Superior temporal gyrus (tissue), 1 donor: Measurements from ENCODE around the gene CDC42EP3.

Source experiments
- DNase-seq: peaks from one replicate; pipeline ENCODE4 v3.0.0-alpha.2; 2016; ENCODE audit errors: extremely low spot score

CDC42EP3 gene

GRCh38 chr2:37636381-37637066 is 34.9 kb downstream of the CDC42EP3 start:
- DNase-seq, result no peak

- DNase-seq, result no peak
Measured at GRCh38 chr2:37635504-37636380, 35.7 kb downstream of the CDC42EP3 start.

- no peak for DNase-seq
Measured at GRCh38 chr2:37634914-37635503, 36.4 kb downstream of the CDC42EP3 start.

- no peak for DNase-seq
Measured at GRCh38 chr2:37633845-37634244, 37.6 kb downstream of the CDC42EP3 start.

GRCh38 chr2:37633234-37633633 is 38.2 kb downstream of the CDC42EP3 start:
- DNase-seq, result no peak

- no peak for DNase-seq
Measured at GRCh38 chr2:37632310-37632709, 39.1 kb downstream of the CDC42EP3 start.

GRCh38 chr2:37631698-37632097 is 39.7 kb downstream of the CDC42EP3 start:
- no peak for DNase-seq

- no peak for DNase-seq
Measured at GRCh38 chr2:37631292-37631691, 40.1 kb downstream of the CDC42EP3 start.

- no peak for DNase-seq
Measured at GRCh38 chr2:37630776-37631175, 40.7 kb downstream of the CDC42EP3 start.

GRCh38 chr2:37630301-37630700 is 41.1 kb downstream of the CDC42EP3 start:
- DNase-seq, result no peak

- no peak for DNase-seq
Measured at GRCh38 chr2:37629529-37629928, 41.9 kb downstream of the CDC42EP3 start.

GRCh38 chr2:37627710-37628109 is 43.7 kb downstream of the CDC42EP3 start:
- no peak for DNase-seq

- no peak for DNase-seq
Measured at GRCh38 chr2:37625796-37626571, 45.5 kb downstream of the CDC42EP3 start.

GRCh38 chr2:37625156-37625555 is 46.3 kb downstream of the CDC42EP3 start:
- DNase-seq, result no peak

GRCh38 chr2:37623971-37624900 is 47.2 kb downstream of the CDC42EP3 start:
- DNase-seq, result peak; percentile 39

GRCh38 chr2:37623406-37623805 is 48.0 kb downstream of the CDC42EP3 start:
- DNase-seq, result no peak

- DNase-seq, result no peak
Measured at GRCh38 chr2:37622450-37623100, 48.9 kb downstream of the CDC42EP3 start.

GRCh38 chr2:37621199-37621598 is 50.2 kb downstream of the CDC42EP3 start:
- no peak for DNase-seq

GRCh38 chr2:37619959-37620300 is 51.5 kb downstream of the CDC42EP3 start:
- DNase-seq, result peak; percentile 22

GRCh38 chr2:37619230-37619958 is 52.0 kb downstream of the CDC42EP3 start:
- DNase-seq, result no peak
